Measurements from ENCODE around the gene ATP6V1A. TPM values are rescaled to one million over a fixed set of nuclear protein-coding genes. Genes with fewer than 3 reads are reported as not detected.
"Not testable (repeated sequence)": the region's sequence is repeated elsewhere in the genome, so short reads cannot be mapped to it uniquely, and the experiment has no call there.

ATP6V1A gene
- total and polyA plus RNA-seq, 8 donors: 5.9 to 44.7 (median 24.9) TPM

DNA sequence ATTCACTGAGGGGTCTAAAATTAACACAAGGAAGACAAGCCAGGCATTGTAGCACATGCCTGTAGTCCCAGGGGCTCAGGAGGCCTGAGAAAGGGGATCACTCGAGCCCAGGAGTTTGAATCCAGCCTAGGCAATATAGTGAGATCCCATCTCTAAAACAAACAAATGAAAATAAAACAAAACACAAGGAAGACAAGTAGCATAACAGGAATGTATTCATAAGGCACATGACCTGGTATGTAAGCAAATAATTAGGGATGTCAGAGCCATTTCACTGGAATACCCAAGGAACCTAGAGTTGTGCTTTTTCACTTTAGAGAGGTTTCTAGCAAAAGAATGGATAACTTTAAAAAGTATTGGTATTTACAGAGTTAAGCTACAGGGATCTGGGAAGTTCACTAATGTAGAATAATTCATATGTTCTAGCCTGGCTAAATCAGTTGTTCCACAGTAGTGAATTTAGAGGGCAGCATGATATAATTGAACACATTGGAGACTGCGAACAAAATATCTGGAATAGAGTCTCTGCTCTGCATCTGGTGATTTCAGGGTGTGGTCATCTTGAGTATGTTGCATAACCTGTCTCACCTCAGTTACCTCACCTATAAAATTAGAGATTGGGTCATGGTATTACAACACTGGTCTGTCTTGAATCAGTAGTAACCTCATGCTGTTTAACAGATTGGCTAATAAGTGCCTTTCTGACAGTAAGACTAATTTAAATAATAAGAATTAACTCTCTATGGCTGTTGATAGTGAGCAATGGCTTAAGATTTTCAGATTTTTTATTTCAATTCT lies 101.0 kb downstream of the ATP6V1A start:
- Histone ChIP-seq H3K9me3 (no peaks in the 10 kb centered on the region), H3K4me1 (peaks cover 0 to 5% (median 0%) of the 10 kb centered on the region in 3 donors), H3K4me3 (no peak overlapping the region), H3K27me3 (no peaks in the 10 kb centered on the region), H3K27ac (no peak overlapping the region), H3K36me3 (no peaks in the 10 kb centered on the region)
- FAIRE-seq: no peak
- intact Hi-C loops (cut with DNase I): loop anchor here in 2 of 3 donors (10.0 kb wide), 2 partner anchors 57 to 67 kb away; no protein-coding TSS in a partner anchor
- 65 to 81% methylated on average over 2 of the region's 2 CpGs for WGBS, 2 donors
- no peak for DNase-seq
- ATAC-seq: peak; percentile 67 to 77 (median 70)
- no peak for TF ChIP-seq CTCF (IDR thresholded peaks at IDR 0.05)

DNA sequence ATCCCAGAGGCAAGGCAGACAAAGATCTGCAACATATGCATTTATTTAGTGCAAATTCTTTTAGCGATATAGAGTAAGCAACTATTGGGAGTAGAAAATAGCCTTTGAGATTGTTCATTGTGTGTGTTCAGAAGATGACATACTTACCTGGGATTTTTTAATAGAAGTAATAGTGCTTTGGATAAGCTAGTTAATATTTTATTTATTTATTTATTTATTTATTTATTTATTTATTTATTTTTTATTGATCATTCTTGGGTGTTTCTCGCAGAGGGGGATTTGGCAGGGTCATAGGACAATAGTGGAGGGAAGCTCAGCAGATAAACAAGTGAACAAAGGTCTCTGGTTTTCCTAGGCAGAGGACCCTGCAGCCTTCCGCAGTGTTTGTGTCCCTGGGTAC lies 102.2 kb downstream of the ATP6V1A start:
- WGBS, 2 donors: 72 to 89% methylated on average over 2 to 3 of the region's 3 CpGs
- H3K4me3 ChIP-seq, DNase-seq, H3K4me1 ChIP-seq, H3K36me3 ChIP-seq, H3K27me3 ChIP-seq, H3K9me3 ChIP-seq, FAIRE-seq, ATAC-seq, H3K27ac ChIP-seq: not testable (repeated sequence)
- intact Hi-C loops (cut with DNase I): loop anchor here in 2 of 3 donors (10.0 kb wide), 2 partner anchors 56 to 66 kb away; no protein-coding TSS in a partner anchor

- H3K9me3 ChIP-seq, H3K27me3 ChIP-seq, DNase-seq, H3K4me1 ChIP-seq, FAIRE-seq, H3K36me3 ChIP-seq, H3K27ac ChIP-seq, H3K4me3 ChIP-seq, ATAC-seq: not testable (repeated sequence)
- intact Hi-C loops (cut with DNase I): loop anchor here in 2 of 3 donors (10.0 kb wide), 2 partner anchors 55 to 65 kb away; no protein-coding TSS in a partner anchor
- WGBS, 2 donors: 85 to 92% methylated on average over 9 to 14 of the region's 22 CpGs
Measured at GRCh38 chr3:113849841-113850240, 103.0 kb downstream of the ATP6V1A start.

GRCh38 chr3:113850391-113850790 lies 103.6 kb downstream of the ATP6V1A start:
- ATAC-seq; intact Hi-C loops (cut with DNase I): not testable (repeated sequence)

DNA sequence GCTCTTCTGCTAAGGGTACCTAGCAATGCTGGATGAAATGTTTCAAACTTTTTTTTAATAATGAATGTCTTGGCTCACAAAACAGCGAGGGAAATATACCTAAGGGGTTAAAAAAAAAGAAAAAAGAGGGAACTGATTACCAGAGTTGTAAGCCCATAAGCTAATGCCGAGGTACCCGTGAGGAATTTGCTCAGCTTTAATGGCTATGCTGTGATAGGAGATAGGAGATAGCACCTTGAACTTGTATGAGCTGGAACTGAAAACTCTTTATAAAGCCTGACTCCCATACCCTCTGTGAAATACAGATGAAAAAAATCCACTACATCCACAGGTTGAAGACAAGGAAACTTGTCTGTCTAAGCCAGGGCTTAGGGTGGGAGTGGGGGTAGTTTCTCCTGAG lies 105.7 kb downstream of the ATP6V1A start:
- DNase-seq (no peak), ATAC-seq (no peak), FAIRE-seq (no peak)
- TF ChIP-seq CTCF (IDR thresholded peaks at IDR 0.05): no peak
- intact Hi-C loops (cut with DNase I): no loop called here
- WGBS, 2 donors: 46 to 52% methylated on average over 3 of the region's 3 CpGs
- Histone ChIP-seq H3K27ac (no peak overlapping the region), H3K4me3 (no peak overlapping the region), H3K9me3 (no peaks in the 10 kb centered on the region), H3K27me3 (no peaks in the 10 kb centered on the region), H3K4me1 (peaks cover 0 to 5% (median 0%) of the 10 kb centered on the region in 3 donors), H3K36me3 (no peaks in the 10 kb centered on the region)

More at GRCh38 chr3:113850391-113850790, 103.6 kb downstream of the ATP6V1A start:
- DNase-seq, H3K9me3 ChIP-seq, H3K4me1 ChIP-seq, H3K36me3 ChIP-seq, H3K4me3 ChIP-seq, H3K27me3 ChIP-seq, H3K27ac ChIP-seq, FAIRE-seq: not testable (repeated sequence)
- WGBS, 2 donors: 90 to 94% methylated on average over 9 of the region's 9 CpGs

Other genes with a start within 250 kb of the ATP6V1A start
- gene SPICE1, start 231.9 kb upstream of the ATP6V1A start, total RNA-seq: 10 to 100 TPM in 4 of 6 donors, 1 to 10 TPM in 2; 5.7 to 13.7 (median 10.1) TPM
- gene SPICE1, start 231.9 kb upstream of the ATP6V1A start, polyA plus RNA-seq: 1 to 10 TPM; 3.0 to 3.6 TPM
- 1 to 10 TPM in 3 of 6 donors, under 1 TPM in 3; 0.28 to 2.6 (median 1.0) TPM for gene SIDT1, start 214.5 kb upstream of the ATP6V1A start, total RNA-seq
- 1 to 10 TPM in 1 of 2 donors, under 1 TPM in 1; 0.42 to 2.0 TPM for gene SIDT1, start 214.5 kb upstream of the ATP6V1A start, polyA plus RNA-seq
- 10 to 100 TPM in 3 of 6 donors, 1 to 10 TPM in 3; 8.2 to 12.3 (median 10.0) TPM for gene USF3, start 50.4 kb upstream of the ATP6V1A start, total RNA-seq
- 1 to 10 TPM; 2.9 to 6.5 TPM for gene USF3, start 50.4 kb upstream of the ATP6V1A start, polyA plus RNA-seq
- 10 to 100 TPM; 26.4 to 46.2 (median 40.5) TPM for gene NAA50, start 786 bp upstream of the ATP6V1A start, total RNA-seq
- gene NAA50, start 786 bp upstream of the ATP6V1A start, polyA plus RNA-seq: 10 to 100 TPM in 1 of 2 donors, 1 to 10 TPM in 1; 8.4 to 19.8 TPM
- gene GRAMD1C, start 91.8 kb downstream of the ATP6V1A start, total RNA-seq: 10 to 100 TPM in 1 of 6 donors, 1 to 10 TPM in 5; 6.2 to 16.8 (median 8.6) TPM
- 10 to 100 TPM; 16.0 to 21.7 TPM for gene GRAMD1C, start 91.8 kb downstream of the ATP6V1A start, polyA plus RNA-seq
- 1 to 10 TPM; 4.1 to 8.1 (median 6.0) TPM for gene ZDHHC23, start 201.0 kb downstream of the ATP6V1A start, total RNA-seq
- 1 to 10 TPM; 2.4 to 3.8 TPM for gene ZDHHC23, start 201.0 kb downstream of the ATP6V1A start, polyA plus RNA-seq